Fibroblast of skin of back (primary cell): ENCODE measurements around the gene OR2T35. TPM values are rescaled to one million over a fixed set of nuclear protein-coding genes. Genes with fewer than 3 reads are reported as not detected.
"Not testable (repeated sequence)": the region's sequence is repeated elsewhere in the genome, so short reads cannot be mapped to it uniquely, and the experiment has no call there.

Experiments
- DNase-seq: peaks from one replicate; pipeline ENCODE4 v3.0.0-alpha.2; 2013
- polyA plus RNA-seq, 2 experiments: library from polyadenylated mRNA; unstranded; fragments of 120-200 nt; gene quantifications; one replicate each; pipeline ENCODE4 v1.2.1, GENCODE V29; 2013; ENCODE audit not compliant: insufficient read length in 2 of 2

The OR2T35 gene
- not detected for polyA plus RNA-seq (2013, experiment 1 of 2; ENCODE audit: insufficient read length)
- polyA plus RNA-seq (2013, experiment 2 of 2; ENCODE audit: insufficient read length) = not detected

- DNase-seq = not testable (repeated sequence)
These were observed at the start of gene OR2T35 for GRCh38 chr1:248645178-248645577. OR2T35 (minus strand) TSS chr1:248645278; CDS start chr1:248639258, 6,020 bp downstream.

- no peak for DNase-seq
These were observed 46.6 kb upstream of the OR2T35 start for GRCh38 chr1:248691567-248692155.

DNA sequence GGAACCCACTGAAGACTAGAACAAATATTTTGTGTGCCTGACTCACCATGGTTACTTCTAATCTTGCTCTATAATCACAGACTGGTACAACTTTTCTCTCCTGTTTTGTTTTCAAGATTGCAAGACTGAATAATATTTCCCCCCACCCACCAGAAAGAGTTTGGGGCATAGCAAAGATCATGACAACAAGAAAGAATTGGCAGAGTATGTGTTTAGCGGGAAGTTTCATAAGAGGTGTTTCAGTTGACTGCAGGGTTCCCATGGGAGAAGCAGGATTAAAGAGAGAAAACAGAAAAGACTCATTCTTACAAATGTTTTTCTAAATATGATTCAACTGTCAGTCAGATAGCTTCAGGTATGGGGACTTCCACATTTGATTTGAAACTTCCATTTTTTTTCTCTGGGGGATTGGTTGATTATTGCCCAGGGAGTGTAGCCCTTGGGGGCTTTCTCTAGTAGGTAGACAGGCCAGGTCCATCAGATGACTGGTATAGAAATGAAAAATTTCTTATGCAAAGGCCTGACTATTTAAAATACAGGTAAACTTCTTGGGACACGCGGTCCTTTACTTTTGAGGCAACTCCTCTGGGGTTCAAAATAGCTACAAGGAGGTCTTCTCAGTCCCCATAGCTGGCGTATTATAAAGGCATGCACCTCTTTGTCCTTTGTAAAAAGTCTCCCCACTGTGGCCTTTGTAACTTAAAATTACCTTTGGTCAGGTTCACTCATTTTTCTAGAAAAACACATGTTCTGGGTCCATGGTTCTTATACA, 43.6 kb upstream of the OR2T35 start:
- no peak for DNase-seq

DNA sequence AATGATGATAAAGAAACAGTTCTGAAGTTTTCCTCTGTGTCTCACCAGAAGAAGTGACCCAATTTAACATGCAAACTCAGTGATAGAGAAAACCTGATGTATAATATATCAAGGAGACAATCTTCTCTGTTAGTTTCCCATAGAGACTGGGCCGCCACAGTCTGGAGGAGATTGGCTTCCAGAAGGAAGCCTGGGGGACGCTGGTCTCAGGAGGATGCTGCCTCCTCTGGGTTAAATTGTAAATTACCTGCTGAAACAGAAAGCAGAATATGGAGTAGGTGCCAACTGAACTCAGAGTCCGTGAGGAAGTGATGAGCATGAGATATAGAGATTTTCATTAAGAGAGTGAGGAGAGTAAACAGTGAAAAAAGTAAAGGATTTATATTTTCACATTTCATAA, 41.7 kb upstream of the OR2T35 start:
- no peak for DNase-seq

DNA sequence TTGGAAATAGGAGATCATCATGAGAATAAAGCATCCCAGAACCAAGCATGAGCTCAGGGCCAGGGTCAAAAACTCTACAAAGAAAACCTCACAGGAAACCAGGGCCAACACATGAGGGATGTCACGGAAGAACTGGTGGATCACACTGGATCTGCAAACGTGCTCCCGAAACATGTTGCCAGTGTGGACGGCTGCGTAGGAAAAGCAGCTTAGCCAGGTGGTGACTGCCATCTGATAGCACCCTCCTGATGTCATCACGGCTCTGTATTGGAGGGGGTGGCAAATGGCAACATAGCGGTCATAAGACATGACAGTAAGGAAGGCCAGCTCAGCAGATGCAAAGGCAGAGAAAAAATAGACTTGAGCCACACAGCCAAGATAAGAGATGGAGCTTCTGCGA, 36.6 kb upstream of the OR2T35 start:
- no peak for DNase-seq

GRCh38 chr1:248670003-248670402, 24.9 kb upstream of the OR2T35 start:
- DNase-seq = no peak

DNA sequence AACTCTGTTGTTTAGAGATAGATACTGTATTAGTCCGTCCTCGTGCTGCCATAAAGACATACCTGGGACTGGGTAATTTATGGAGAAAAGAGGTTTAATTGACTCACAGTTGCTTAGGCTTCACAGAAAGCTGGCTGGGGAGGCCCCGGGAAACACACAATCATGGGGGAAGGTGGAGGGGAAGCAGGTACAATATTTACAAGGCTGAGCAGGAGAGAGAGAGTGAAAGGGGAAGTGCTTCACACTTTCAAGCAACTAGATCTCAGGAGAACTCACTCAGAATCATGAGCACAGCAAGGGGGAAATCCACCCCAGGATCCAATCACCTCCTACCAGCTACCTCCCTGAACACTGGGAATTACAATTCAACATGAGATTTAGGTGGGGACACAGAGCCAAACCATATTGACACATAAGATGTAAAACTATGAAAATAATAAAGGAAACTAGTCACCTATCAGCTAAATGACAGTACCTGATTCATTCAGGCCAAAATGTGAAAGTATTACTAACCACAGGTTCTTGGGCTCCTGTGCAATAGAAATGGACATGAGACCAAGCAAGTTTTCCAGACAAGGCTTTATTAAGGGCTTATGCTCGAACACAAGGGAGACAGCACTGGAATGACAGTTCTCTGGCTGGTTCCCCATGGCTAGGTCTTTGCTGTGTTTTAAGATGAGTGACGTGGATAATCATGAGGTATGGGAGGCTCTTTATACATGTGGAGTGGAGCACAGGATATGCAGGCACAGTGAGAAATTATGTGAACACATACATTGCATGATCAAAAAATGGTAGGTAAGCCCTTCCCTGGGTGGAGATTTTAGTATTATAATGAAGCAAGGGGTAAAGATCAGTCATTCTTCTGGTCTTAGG, 18.6 kb upstream of the OR2T35 start:
- DNase-seq = not testable (repeated sequence)

DNA sequence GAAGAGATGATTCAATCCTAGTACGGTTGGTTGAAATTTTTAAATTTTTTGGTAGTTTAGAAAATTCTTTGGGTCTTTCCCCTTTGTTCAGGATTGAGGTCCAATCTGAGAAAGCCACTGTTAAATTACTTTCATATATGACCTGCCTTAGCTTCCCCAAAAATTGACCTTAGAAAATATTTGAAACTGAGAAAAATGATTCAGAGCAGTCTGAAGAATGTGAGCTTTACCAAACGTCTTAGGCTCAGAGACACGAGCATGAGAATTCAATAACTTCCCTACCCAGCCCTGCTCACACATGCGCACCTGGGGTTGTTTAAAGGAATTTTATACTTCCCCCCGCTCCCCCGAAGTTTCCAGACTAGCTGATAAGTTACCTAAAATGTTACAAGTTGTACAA, 11.7 kb upstream of the OR2T35 start:
- not testable (repeated sequence) for DNase-seq

DNA sequence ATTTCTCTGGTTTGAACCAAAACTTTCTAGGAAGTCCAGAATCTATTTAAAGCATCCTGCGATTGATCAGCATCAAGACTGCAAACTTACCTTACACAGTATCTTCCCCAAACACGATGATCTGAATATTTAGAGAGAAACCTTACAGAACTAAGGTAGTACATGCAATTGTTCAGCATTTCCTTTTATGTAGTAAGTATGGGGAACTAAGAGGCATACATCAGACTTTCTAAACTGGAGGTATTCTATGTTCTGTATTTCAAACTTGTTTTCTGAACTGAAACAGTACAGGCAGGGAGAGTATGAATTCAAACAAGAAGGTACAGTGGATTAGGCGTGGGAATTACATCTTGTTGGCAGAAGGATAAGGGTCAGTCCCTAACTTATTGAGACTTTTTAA, 10.3 kb upstream of the OR2T35 start, which contains the start of gene OR2T27:
Gene OR2T27 (minus strand): TSS at position 175 of the 400 bp plus-strand sequence. CDS start 4,644 bp downstream, outside the sequence.
- DNase-seq = not testable (repeated sequence)

DNA sequence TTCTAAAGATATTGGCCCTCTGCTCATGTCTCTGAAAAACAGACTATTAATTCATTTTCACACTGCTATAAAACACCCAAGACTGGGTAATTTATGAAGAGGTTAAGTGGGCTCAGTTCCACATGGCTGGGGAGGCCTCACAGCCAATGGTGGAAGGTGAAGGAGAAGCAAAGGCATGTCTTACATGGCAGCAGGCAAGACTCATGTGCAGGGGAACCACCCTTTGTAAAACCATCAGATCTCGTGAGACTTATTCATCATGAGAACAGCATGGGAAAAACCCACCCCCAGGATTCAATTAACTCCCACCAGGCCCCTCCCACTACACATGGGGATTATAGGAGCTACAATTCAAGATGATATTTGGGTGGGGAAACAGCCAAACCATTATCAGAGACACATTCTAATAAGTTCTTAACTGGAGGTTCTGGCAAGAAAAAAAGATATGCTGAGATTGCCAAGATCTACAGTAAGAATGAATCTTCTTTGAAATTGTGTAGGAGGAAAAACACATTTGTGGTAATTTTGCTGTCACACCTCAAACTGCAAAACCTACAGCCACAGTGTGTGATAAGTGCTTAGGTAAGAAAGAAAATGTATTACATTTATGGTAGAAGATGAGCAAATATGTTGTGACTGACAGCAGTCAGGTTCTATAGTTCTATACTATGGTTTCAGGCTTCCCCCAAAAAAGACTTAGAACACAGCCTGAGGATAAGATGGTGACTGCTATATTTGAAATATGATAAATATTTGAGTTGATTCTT, 3.9 kb upstream of the OR2T35 start:
- not testable (repeated sequence) for DNase-seq

DNA sequence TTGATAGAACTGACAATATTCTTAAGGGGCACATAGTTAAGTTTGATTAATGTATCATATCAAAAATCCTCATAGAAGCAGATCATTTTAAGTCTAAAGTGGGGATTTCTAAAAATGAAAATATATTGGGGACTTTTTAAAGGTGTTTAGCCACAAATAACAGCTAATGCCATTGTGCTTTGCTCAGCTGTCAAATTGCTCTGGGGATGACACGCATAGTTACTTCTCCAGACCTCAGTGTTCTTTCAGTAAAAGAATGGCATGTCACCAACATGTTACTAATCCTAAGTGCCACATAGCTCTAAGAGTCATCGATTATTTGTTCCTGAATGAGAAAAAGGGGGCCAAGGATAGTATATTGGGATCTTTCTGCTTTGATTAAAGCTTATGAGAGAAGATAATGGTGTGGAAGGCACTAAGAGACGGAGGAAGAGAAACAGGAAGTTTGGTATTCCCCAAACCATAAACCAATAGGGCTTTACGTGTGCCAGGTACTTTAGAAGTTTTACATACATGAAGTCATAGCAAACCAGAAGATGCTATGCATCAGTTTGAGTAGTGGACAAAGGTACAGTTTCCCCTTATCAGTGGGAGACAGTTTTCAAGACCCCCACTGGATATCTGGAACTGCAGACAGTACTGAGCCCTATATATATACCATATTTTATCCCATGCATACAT, 2.0 kb downstream of the OR2T35 start:
- DNase-seq = not testable (repeated sequence)

DNA sequence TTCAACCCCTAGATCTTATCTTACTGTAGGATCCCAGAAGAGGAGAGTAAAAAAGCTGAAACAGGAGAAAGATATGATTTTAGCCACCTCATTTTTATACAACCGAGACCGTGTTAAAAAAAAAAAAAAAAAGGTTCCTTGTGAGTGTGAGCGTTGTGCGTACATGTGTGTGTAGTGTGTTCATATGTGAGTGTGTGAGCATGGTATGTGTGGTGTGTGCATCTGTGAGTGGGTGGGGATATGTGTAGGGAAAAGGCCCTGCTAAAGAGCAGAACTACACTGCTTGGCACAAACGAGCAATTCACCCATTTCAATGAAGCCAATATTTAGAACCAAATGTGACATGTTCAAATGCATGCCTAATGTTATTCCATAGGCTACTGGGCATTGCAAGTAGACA, 3.5 kb downstream of the OR2T35 start:
- not testable (repeated sequence) for DNase-seq

DNA sequence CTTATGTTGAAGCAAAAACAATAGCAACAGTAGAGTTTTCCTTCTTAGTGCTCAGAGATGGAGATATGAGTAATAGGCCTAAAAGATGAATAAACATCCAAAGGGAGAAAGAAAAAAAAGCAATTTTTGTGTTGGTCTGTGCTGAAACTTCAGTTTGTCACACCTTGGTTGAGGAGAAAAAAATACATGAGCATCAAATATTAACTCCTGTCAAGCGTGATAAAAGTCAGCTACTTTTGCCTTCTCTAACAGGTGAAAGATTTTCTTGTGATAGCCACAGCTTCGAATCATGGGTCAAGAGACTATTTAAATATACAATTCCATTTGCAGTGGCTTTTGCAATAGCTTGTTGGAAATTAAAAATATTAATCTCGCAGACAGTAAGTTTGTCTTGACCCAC, 4.2 kb downstream of the OR2T35 start:
- not testable (repeated sequence) for DNase-seq

DNA sequence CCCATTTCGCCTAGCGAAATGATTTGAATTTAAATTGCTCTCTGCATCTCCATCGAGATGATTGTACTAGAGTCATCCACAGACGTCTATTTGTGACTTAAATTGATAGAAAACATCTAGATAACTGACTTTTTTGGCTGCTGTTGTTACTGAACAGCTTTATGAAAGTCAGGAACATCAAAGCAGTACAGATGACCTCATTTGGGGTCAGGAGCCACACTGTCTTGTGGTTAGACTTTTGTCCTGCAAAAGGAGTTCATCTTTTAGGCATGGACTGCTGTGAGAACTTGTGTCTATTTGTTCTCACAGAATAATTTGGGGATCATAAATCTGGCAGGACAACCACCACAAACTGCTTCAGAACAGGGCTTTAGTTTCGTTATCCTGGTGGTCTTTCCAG, 5.4 kb downstream of the OR2T35 start:
- not testable (repeated sequence) for DNase-seq

- not testable (repeated sequence) for DNase-seq
These were observed 8.5 kb downstream of the OR2T35 start for GRCh38 chr1:248636612-248637011.

DNA sequence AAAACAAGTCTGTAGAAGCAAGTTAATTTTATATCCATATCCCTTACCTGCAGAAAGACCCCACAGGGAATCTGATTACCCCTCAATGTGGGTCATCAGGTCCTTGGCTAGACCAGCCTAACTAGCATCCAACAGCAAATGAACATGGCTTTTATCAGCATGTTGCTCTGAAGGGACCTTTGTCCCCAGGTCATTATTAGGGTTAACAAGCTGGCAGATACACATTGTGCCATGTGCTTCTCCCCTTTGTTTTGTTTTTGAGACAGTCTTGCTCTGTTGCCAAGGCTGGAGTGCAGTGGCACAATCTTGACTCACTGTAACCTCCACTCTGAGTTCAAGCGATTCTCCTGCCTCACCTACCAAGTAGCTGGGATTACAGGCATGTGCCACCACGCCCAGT, 10.1 kb downstream of the OR2T35 start, which contains the start of gene OR2T11:
Gene OR2T11 (minus strand): TSS at position 101 of the 400 bp plus-strand sequence. CDS start 7,963 bp downstream, outside the sequence.
- DNase-seq = not testable (repeated sequence)

- no peak for DNase-seq
These were observed 13.6 kb downstream of the OR2T35 start for GRCh38 chr1:248631354-248632008.

- DNase-seq = no peak
These were observed 14.5 kb downstream of the OR2T35 start for GRCh38 chr1:248630551-248630950.

DNA sequence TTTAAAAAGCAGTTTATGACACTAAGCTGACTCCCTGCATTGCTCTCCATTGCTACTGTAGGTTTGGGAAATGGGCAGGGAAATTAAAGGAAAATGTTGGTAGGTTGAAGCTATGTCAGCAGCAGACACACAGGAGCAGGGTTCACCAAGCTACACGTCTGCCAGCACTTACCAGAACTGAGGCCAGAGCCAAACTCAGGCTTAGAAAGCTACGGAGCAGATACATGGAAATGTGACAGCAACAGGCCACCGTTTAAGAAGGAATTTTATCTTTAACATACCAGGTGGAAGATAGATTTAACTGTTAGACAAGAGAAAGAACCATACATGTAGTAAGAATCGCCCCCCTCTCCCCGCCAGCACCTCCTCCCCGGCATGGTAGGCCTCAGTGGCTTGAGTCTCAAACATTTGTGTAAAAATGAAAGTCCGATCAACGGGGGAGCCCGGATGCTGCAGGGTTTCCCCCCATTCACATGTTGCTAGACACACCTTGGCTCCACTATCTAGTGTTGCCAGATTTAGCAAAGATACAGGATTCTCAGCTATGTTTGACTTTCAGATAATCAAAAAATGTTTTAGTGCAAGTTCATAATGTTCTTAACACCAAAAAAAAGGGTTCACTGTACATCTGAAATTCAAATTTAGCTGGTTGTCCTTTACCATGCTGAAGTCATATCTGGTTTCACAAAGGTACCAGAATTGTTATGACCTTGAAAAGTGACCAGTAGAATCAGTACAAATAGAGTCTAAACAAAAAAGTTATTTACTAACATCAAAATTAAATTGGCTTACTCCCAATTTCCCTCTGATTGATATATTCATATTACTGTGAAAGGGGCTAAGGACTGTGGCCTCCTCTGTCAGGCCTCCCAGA, 16.9 kb downstream of the OR2T35 start:
- no peak for DNase-seq

GRCh38 chr1:248625971-248626370, 19.1 kb downstream of the OR2T35 start:
- no peak for DNase-seq
